LoVo (cell line): ENCODE measurements around the gene PPFIA2.

Experiments
- DNase-seq: peaks from one replicate; pipeline ENCODE4 v3.0.0-alpha.2; 2016; ENCODE audit warnings: low spot score

PPFIA2 gene

GRCh38 chr12:81450920-81451739 lies 308.0 kb downstream of the PPFIA2 start:
- peak; percentile 74 for DNase-seq

- no peak for DNase-seq
These were observed 317.5 kb downstream of the PPFIA2 start for GRCh38 chr12:81441629-81442028.

DNA sequence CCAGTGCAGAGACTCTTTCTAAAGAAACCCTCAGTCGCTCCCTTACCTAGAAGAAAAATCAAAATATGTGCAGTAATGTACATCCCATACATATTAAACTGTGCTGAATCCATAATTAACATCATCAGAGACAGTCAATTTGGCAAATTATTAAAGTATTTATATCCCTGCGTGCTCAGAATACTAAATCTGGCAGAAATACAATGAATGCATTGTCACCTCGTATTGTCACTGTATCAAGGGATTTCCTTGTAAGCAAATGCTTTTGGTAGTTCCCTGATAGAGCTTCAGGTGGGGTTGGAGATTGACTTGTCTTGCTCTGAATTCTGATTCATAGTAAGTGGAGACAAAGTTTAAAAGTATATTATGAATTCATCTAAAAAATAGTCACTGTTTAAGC lies 319.1 kb downstream of the PPFIA2 start:
- no peak for DNase-seq

DNA sequence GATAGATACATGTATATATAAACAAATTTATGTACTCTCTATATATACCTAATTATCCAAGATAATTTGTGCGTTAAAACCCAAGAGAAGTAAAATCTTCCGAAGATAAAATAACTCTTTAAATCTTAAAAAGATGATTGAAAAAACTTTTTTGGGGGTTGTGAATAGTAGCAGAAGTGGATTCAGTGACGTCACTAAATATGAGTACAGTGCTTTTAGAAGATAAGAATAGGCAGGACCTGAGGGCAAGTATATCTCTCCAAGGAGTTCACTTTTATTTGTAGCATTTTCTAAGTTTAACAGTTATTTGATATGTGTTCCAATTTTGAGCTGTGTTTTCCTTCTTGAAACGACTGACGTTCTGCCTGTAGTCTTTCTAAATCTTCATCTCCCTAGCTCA lies 319.8 kb downstream of the PPFIA2 start:
- no peak for DNase-seq

DNA sequence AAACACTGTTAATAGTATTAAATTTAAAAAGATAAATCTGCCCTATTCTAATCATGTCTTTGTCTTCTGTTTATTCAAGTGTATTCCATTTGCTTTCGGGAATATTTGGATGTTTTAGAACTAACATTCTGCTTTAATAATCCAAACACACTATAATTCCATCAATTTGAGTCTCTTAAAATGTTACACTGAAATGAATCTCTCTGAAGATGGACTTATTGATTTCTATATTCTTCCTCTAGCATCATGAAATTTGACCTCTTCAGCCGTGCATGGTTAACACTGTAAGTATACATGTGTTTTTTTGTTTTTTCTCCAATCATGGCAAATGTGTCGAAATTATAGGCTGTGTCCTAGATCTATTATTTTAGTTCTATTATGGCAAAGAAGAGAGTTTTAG lies 342.1 kb downstream of the PPFIA2 start:
- no peak for DNase-seq

DNA sequence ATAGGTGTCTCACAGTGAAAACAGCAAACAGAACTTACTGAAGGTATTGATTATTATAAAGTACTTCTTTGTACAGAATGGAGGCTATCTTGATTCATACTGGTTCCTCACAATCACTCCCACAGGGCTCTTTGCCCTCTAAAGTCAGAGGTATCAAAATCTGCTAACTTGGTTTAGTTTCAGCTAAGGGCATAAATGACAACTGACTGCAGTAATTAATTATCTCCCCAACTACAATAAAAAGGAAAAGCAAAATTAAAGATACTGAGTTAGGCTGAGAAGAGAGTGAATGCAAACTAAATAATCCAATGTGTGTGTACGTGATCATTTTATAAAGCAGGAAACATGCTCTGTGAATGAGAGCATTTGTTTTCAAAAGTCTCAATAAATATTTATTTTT lies 342.6 kb downstream of the PPFIA2 start:
- no peak for DNase-seq

DNA sequence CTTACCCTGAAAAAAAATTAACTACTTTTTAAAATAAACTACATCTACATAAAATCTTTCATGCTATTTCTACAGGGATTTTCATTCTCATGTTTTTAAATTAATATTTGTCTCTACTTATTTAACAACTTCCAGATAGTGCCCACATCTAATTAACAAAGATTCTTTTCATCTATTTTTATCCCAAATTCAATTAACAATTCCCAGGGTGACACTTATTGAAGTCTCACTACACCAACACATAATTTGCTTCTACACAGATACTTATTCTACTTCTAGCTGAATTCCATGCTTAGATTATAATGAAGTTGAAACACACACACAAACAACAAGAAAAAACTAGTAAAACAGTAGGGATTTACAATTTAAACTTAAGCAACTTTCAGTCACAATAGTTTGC lies 344.7 kb downstream of the PPFIA2 start:
- no peak for DNase-seq

GRCh38 chr12:81412940-81413339 lies 346.2 kb downstream of the PPFIA2 start:
- no peak for DNase-seq

DNA sequence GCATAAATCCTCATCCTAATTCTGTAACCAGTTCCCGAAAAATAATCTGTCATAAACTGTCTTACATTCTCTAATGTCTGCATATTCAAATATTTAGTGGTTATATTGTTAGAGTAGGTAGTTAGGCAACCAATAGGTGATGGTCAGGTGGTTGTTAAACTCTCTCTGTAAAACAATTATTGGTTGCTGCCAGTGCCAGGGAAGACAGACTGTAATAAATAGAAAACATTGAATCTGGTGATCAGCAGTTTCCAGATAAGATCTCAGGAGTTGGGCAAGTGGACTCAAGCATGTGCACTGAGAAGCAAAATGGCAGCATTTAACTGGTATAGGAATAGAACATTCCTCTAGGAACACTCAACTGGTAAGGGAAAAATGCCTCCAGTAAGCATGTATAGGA lies 355.8 kb downstream of the PPFIA2 start:
- no peak for DNase-seq

DNA sequence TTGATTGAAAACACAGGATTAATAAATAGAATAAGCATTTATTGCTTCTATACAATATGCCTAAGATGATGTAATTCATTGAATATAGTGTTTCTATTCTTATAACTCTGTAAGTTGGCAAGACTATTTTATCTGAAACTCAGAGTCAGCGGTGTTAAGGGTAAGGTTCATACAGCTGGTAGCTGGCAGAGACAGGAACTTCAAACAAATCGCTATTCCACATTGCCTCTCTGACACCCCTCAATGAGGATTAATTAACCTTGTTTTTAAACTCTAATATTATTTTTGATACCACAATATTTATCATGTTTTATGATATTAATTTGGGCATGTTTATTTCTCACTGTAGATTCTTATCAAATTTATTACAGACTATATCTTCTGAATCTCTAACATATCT lies 357.9 kb downstream of the PPFIA2 start:
- no peak for DNase-seq

- no peak for DNase-seq
These were observed 359.1 kb downstream of the PPFIA2 start for GRCh38 chr12:81400024-81400423.

DNA sequence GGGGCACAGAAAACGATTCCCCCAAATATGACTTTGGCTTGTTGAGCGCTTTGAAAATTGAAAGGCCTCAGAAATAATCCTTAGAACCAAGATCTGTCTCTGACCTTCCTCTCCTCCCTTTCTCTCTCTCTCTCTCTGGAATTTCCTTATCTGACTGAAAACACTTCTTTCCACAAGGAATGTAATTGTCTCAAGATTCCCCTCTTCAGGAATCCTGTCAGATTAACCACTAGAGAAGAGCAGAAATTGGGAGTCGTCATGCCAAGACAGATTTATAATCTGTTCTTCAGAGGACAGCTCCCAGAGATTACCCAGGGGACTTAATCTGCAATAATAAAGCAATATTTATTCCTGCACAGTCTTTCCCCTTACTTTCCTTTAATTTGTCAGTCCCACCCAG lies 363.7 kb downstream of the PPFIA2 start:
- no peak for DNase-seq

- no peak for DNase-seq
These were observed 369.5 kb downstream of the PPFIA2 start for GRCh38 chr12:81389550-81390099.

GRCh38 chr12:81386101-81386500 lies 373.0 kb downstream of the PPFIA2 start:
- no peak for DNase-seq

DNA sequence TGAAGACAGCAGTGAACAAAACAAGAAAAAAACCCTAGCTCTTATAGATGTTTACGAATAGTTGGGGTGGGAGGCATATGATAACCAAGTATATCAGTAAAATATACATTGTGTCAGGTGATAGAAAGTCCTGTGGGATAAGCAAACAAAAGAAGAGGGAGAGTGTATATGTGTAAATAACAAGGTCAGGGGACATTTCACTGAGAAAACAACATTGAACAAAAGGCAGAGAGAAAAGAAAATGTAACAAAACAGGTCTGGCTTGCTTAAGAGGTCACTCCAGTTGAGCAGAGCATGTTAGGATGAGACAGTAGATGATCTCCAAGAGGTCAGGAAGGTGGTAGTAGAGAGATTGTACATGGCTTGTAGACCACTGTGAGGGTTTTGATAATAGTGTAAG lies 377.2 kb downstream of the PPFIA2 start:
- DNase-seq = no peak

- DNase-seq = no peak
These were observed 380.4 kb downstream of the PPFIA2 start for GRCh38 chr12:81378601-81379285.

GRCh38 chr12:81377771-81378170 lies 381.4 kb downstream of the PPFIA2 start:
- DNase-seq = no peak

DNA sequence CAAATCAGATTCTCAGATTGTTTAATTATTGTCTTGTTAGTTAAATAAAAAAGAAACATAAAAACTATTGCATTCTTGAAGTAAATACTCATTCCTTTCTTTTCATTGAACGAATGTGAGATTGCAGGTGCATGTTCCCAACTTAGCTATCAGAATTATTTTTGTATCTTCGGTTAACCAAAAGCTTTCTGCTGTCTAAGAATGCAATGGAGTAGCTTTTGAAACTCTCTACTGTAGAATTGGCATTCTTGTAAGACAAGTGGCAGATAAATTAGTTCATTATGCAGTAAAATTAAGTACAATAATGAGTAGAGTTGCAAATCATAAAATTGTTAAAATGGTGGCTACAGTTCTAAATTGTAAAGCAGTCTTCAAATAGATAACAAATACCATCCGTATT lies 383.2 kb downstream of the PPFIA2 start:
- DNase-seq = no peak

- no peak for DNase-seq
These were observed 388.7 kb downstream of the PPFIA2 start for GRCh38 chr12:81370456-81370855.

DNA sequence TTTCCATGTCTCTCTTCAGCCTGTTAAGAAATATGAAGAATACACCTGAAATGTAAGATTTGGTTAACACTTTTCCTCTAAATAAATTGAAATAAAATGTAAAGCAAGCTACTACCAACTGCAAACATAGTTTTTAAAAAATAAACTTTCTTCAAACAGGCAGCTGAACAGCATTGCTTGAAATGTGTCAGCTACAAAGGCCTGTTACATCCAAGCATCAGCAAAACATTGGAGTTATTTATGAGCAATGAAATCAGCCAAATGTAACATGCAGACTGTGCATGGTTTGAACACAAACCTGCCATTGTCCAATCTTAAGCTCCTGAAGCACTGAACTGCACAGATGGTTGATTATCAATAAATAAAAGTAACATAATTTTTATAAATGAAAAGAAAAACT lies 390.0 kb downstream of the PPFIA2 start:
- no peak for DNase-seq

GRCh38 chr12:81365284-81365683 lies 393.9 kb downstream of the PPFIA2 start:
- DNase-seq = no peak

DNA sequence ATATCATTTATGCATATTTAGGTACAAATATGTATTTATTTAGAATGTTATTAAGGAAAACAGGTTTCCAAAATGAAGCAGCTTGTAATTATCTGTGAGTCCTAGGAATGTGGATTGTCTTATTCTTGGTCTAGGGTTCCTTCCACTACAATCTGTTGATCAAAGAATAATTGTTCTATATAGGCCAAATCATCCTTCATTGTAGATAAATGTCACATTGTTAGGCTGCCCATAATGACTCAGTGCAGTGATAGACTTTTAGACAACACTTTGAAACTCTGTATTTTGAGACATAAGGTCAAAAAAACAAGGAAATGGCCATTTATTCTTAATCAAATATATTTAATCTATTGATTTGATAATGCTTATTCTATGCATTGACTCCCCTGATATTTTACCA lies 398.2 kb downstream of the PPFIA2 start:
- no peak for DNase-seq

- no peak for DNase-seq
These were observed 399.4 kb downstream of the PPFIA2 start for GRCh38 chr12:81359736-81360135.
